HCT116 (cell line): ENCODE measurements around the gene TOP3B. TPM values are rescaled to one million over a fixed set of nuclear protein-coding genes. Genes with fewer than 3 reads are reported as not detected.
A peak's percentile ranks its signal among the peaks of the same experiment; 100 is the strongest.

Source experiments
- ATAC-seq: fragments of 200-7000 bp; cut with Tn5 transposase; 2 replicates; pipeline ENCODE4 v1.9.1; 2020; ENCODE audit warnings: mild to moderate bottlenecking, moderate library complexity
- BruUV-seq: library from RNA; stranded (reverse); fragments of 400-500 nt; replicated peaks from 2 replicates; lab custom pipeline; 2021; lab: Mats Ljungman, UMichigan
- CTCF ChIA-PET: fragments of 300-600 bp; sonication (Branson Sonifier 250); formaldehyde crosslinking; loops from one replicate; lab custom pipeline; 2021; ENCODE audit warnings: antibody characterized with exemption; lab: Charles Lee
- POLR2A ChIA-PET: fragments of 300-600, 350-600 bp; sonication (Branson Sonifier 250); formaldehyde crosslinking; loops from one replicate; lab custom pipeline; 2021; ENCODE audit warnings: antibody characterized with exemption; lab: Charles Lee
- RAD21 ChIA-PET, 2 experiments: fragments of 300-600 bp; sonication (Branson Sonifier 250); formaldehyde crosslinking; loops; one replicate each; lab custom pipeline; 2023; ENCODE audit warnings: low total read pairs in 2 of 2; ENCODE audit not compliant: uncharacterized antibody in 2 of 2, unreplicated experiment in 2 of 2, low non-redundant PET in 1 of 2; lab: Charles Lee
- DNase-seq: peaks from one replicate; pipeline ENCODE4 v3.0.0-alpha.2; 2010; ENCODE audit warnings: low read depth, low spot score
- H2AFZ ChIP-seq: fragments of 200-600 bp; shearing (Covaris generic), sonication (generic); 2 replicates; pipeline ENCODE4 v1.6.1; 2017; ENCODE audit warnings: low read depth, mixed run types, mixed read lengths, antibody characterized with exemption, low read length; ENCODE audit not compliant: poor library complexity, severe bottlenecking
- H3K27ac ChIP-seq: 2 replicates; pipeline ENCODE4 v1.5.1; 2012; ENCODE audit warnings: low read depth, low read length
- H3K27me3 ChIP-seq: fragments of 200-600 bp; sonication (generic); 2 replicates; pipeline ENCODE4 v1.6.1; 2016; ENCODE audit warnings: mixed run types, low read length, mixed read lengths; ENCODE audit not compliant: insufficient read depth
- H3K36me3 ChIP-seq, 2 experiments: fragments of 200-500 bp in 1 of 2; fragments of 200-600 bp in 1 of 2; sonication (Bioruptor generic) in 1 of 2; sonication (generic) in 1 of 2; 2 replicates each; pipeline versions ENCODE4 v1.5.1 to v1.6.1; 2014 to 2016; ENCODE audit warnings: low read length in 2 of 2, inconsistent platforms in 1 of 2, mixed read lengths in 1 of 2, mixed run types in 1 of 2; ENCODE audit not compliant: insufficient read depth in 2 of 2, control insufficient read depth in 1 of 2
- H3K4me1 ChIP-seq, 2 experiments: fragments of 200-600 bp in 1 of 2; sonication (generic) in 1 of 2; 2 replicates each; pipeline versions ENCODE4 v1.5.1 to v1.6.1; 2012 to 2017; ENCODE audit warnings: low read length in 2 of 2, inconsistent platforms in 1 of 2, mild to moderate bottlenecking in 1 of 2, mixed read lengths in 1 of 2, mixed run types in 1 of 2, moderate library complexity in 1 of 2; ENCODE audit not compliant: insufficient read depth in 2 of 2, control insufficient read depth in 1 of 2
- H3K4me2 ChIP-seq: fragments of 200-600 bp; sonication (generic); 2 replicates; pipeline ENCODE4 v1.6.1; 2017; ENCODE audit warnings: mixed run types, low read length, mixed read lengths
- H3K4me3 ChIP-seq, 2 experiments: fragments of 200-600 bp in 1 of 2; sonication (generic) in 1 of 2; replicated peaks in 1 of 2; 2 replicates each; pipeline ENCODE4 v1.5.1; 2011 to 2016; ENCODE audit warnings: low read length in 2 of 2, control low read depth in 1 of 2, low read depth in 1 of 2, mild to moderate bottlenecking in 1 of 2, mixed read lengths in 1 of 2, mixed run types in 1 of 2
- H3K79me2 ChIP-seq: fragments of 200-600 bp; sonication (generic); 2 replicates; pipeline ENCODE4 v1.6.1; 2017; ENCODE audit warnings: mild to moderate bottlenecking, mixed run types, low read length, moderate library complexity, mixed read lengths; ENCODE audit not compliant: insufficient read depth
- H3K9ac ChIP-seq: fragments of 200-600 bp; sonication (generic); 2 replicates; pipeline ENCODE4 v1.6.1; 2016; ENCODE audit warnings: low read length, mixed read lengths
- H3K9me2 ChIP-seq: fragments of 200-600 bp; sonication (generic), shearing (Covaris generic); 2 replicates; pipeline ENCODE4 v1.6.1; 2017; ENCODE audit warnings: mixed run types, mild to moderate bottlenecking, moderate library complexity; ENCODE audit not compliant: insufficient read depth
- H3K9me3 ChIP-seq, 2 experiments: fragments of 200-500 bp in 1 of 2; fragments of 200-600 bp in 1 of 2; sonication (Bioruptor generic) in 1 of 2; sonication (generic) in 1 of 2; 2 replicates each; pipeline ENCODE4 v1.6.1; 2014 to 2017; ENCODE audit warnings: low read length in 2 of 2, mixed read lengths in 2 of 2, inconsistent platforms in 1 of 2, low read depth in 1 of 2, mild to moderate bottlenecking in 1 of 2, mixed run types in 1 of 2, moderate library complexity in 1 of 2; ENCODE audit not compliant: control insufficient read depth in 1 of 2, insufficient read depth in 1 of 2
- H4K20me1 ChIP-seq: fragments of 200-600 bp; sonication (generic), shearing (Covaris generic); 2 replicates; pipeline ENCODE4 v1.6.1; 2017; ENCODE audit warnings: mixed run types, mild to moderate bottlenecking, moderate library complexity; ENCODE audit not compliant: insufficient read depth
- ATF3 ChIP-seq: IDR thresholded peaks from 2 replicates; pipeline ENCODE4 v1.6.1; 2012
- CBX3 ChIP-seq: IDR thresholded peaks from 2 replicates; pipeline ENCODE4 v1.6.1; 2012; ENCODE audit warnings: low read depth
- CEBPB ChIP-seq: IDR thresholded peaks from 2 replicates; pipeline ENCODE4 v1.6.1; 2012; ENCODE audit warnings: low read depth
- EZH2 ChIP-seq: fragments of 200-600 bp; sonication (generic); IDR thresholded peaks from 2 replicates; pipeline ENCODE4 v1.6.1; 2017; ENCODE audit warnings: antibody characterized with exemption, mixed run types
- EZH2phosphoT487 ChIP-seq: fragments of 200-600 bp; IDR thresholded peaks from 2 replicates; pipeline ENCODE4 v1.6.1; 2018; ENCODE audit warnings: antibody characterized with exemption, borderline replicate concordance
- FOSL1 ChIP-seq: IDR thresholded peaks from 2 replicates; pipeline ENCODE4 v1.6.1; 2012; ENCODE audit warnings: low read depth
- JUND ChIP-seq: IDR thresholded peaks from 2 replicates; pipeline ENCODE4 v1.6.1; 2012
- POLR2A ChIP-seq: IDR thresholded peaks from 2 replicates; pipeline ENCODE4 v1.7.0; 2011; ENCODE audit warnings: borderline replicate concordance; ENCODE audit not compliant: insufficient read depth, insufficient read length; ENCODE audit errors: extremely low read depth
- RAD21 ChIP-seq: IDR thresholded peaks from 2 replicates; pipeline ENCODE4 v1.6.1; 2012; ENCODE audit warnings: low read depth, mild to moderate bottlenecking
- REST ChIP-seq: IDR thresholded peaks from 2 replicates; pipeline ENCODE4 v1.6.1; 2012; ENCODE audit warnings: low read depth
- SP1 ChIP-seq: IDR thresholded peaks from 2 replicates; pipeline ENCODE4 v1.6.1; 2012; ENCODE audit warnings: low read depth
- SRF ChIP-seq: IDR thresholded peaks from 2 replicates; pipeline ENCODE4 v1.6.1; 2012; ENCODE audit warnings: low read depth
- TCF7L2 ChIP-seq: IDR thresholded peaks from 2 replicates; pipeline ENCODE4 v1.7.0; 2011; ENCODE audit warnings: borderline replicate concordance, inconsistent platforms; ENCODE audit not compliant: insufficient read depth, insufficient read length; ENCODE audit errors: extremely low read depth
- ZBTB33 ChIP-seq: IDR thresholded peaks from 2 replicates; pipeline ENCODE4 v1.6.1; 2011; ENCODE audit warnings: mild to moderate bottlenecking, low read length, moderate library complexity; ENCODE audit not compliant: insufficient replicate concordance; ENCODE audit errors: extremely low read depth
- ZFX ChIP-seq: fragments of 450-650 bp; IDR thresholded peaks from 2 replicates; pipeline ENCODE4 v1.6.1; 2017
- ZNF274 ChIP-seq: fragments of 200-500 bp; sonication (Bioruptor generic); IDR thresholded peaks from 2 replicates; pipeline ENCODE4 v1.6.1; 2014; ENCODE audit warnings: mild to moderate bottlenecking, low read depth, low read length, inconsistent platforms
- intact Hi-C: fragments of 100-400 bp; cut with micrococcal nuclease; formaldehyde crosslinking; loops from 2 replicates; pipeline ENCODE4 v1.10.0; 2022
- total RNA-seq: library from RNA; stranded (reverse); gene quantifications from one replicate; pipeline ENCODE4 v1.2.1, GENCODE V29; 2021; ENCODE audit not compliant: unreplicated experiment

The TOP3B gene
- total RNA-seq, 1 experiment from 2014 or later, result 50.1 TPM

DNA sequence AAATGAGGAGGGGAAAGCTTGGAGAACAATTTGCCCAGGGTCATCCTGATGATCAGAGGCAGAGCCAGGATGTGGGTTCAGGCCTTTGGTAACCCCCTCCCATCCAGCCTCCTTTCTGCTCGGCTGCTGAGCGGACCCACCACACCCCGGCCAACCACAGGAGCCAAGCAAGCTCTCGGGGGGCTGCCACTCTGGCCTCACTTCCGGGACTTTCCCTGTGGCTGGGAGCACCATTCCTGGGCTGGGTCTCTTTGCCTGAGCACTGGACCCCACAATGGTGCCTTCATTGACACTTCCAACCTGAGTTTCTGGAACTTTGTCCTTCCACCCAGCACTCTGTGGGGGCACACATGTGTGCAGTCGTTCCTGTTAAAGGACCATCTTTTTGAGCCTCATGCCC, 9.8 kb downstream of the TOP3B start:
- H3K79me2 ChIP-seq, result peaks cover 16% of the 10 kb centered on the region
- CTCF ChIA-PET, result interaction anchor here (0.6 to 2.1 kb wide), 15 partner anchors 9 to 259 kb away, joined by 3 to 17 read pairs (median 4); partner anchors contain the start of genes PPM1F and TOP3B
- no peaks in the 10 kb centered on the region for H3K9me2 ChIP-seq
- intact Hi-C loops, result no loop called here
- POLR2A ChIA-PET, result no interaction called here
- ATAC-seq (peak; percentile 5; the same call in 1 of the 2 replicates), DNase-seq (no peak)
- no peak overlapping the region for H3K4me3 ChIP-seq
- no TSS peak for BruUV-seq
- no peaks in the 10 kb centered on the region for H4K20me1 ChIP-seq
- H3K9me3 ChIP-seq, result no peaks in the 10 kb centered on the region
- no peaks in the 10 kb centered on the region for H3K27me3 ChIP-seq
- RAD21 ChIA-PET, result no interaction called here
- no peak overlapping the region for H3K4me2 ChIP-seq
- TF ChIP-seq ATF3 (no peak), POLR2A (no peak), RAD21 (no peak), ZFX (no peak), SRF (no peak), FOSL1 (no peak), JUND (no peak), EZH2phosphoT487 (no peak), CBX3 (no peak), SP1 (no peak), CEBPB (no peak), ZNF274 (no peak), REST (no peak), EZH2 (no peak), ZBTB33 (no peak), TCF7L2 (no peak)
- TF ChIP-seq, all 23 proteins: peak for 0
- H3K9ac ChIP-seq, result no peak overlapping the region
- H3K27ac ChIP-seq, result no peak overlapping the region
- peaks cover 39 to 46% of the 10 kb centered on the region in 2 experiments for H3K36me3 ChIP-seq
- H3K4me1 ChIP-seq, result no peaks in the 10 kb centered on the region
- no peak overlapping the region for H2AFZ ChIP-seq
